Measurements from ENCODE around the gene SECTM1. TPM values are rescaled to one million over a fixed set of nuclear protein-coding genes. Genes with fewer than 3 reads are reported as not detected.

SECTM1 gene
- 18.4 and 25.6 TPM in 2 replicates for total RNA-seq

DNA sequence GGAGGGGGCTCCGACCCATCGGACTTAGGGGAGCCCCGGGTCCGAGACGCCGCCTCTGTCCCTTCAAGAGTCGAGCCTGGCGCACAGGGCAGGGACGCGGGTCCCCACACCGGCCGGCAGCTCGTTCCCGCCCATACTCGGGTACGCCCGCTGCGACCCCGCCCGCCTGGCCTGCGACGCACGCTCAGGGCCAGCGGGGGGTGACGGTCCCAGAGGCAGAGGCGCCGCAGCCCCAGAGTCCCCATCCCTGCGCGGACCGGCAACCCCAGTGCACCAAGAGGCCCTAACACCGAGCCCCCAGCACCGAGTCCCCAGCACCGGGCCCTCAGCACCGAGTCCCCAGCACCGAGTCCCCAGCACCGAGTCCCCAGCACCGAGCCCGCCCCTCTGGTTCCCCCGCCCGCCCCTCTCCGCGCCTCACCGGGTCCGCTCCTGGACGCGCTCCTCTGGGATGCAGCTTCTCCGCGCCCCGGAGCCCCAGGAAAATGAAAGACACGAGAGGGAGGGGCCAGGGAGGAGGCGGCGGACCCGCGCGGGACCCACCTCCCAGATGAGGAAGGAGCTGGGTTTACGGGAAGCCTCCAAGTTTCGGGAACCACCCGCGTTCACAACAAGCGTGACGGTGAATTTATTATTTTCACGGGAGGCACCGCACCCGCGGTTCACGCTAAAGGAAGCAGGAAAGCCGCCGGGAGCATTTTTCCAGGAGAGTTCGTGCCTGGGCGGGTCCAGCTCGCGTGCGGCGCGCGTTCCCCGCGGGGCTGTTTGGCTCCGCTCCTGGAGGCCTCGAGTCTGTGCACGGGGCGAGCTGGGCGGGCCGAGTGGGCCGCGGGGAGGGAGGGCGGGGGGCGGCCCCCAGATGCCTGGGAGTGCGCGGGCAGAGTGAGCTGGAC is at the start of gene SECTM1:
Gene SECTM1 (minus strand): TSS at position 488 of the 893 bp plus-strand sequence. CDS start 6,526 bp downstream, outside the sequence.

DNA sequence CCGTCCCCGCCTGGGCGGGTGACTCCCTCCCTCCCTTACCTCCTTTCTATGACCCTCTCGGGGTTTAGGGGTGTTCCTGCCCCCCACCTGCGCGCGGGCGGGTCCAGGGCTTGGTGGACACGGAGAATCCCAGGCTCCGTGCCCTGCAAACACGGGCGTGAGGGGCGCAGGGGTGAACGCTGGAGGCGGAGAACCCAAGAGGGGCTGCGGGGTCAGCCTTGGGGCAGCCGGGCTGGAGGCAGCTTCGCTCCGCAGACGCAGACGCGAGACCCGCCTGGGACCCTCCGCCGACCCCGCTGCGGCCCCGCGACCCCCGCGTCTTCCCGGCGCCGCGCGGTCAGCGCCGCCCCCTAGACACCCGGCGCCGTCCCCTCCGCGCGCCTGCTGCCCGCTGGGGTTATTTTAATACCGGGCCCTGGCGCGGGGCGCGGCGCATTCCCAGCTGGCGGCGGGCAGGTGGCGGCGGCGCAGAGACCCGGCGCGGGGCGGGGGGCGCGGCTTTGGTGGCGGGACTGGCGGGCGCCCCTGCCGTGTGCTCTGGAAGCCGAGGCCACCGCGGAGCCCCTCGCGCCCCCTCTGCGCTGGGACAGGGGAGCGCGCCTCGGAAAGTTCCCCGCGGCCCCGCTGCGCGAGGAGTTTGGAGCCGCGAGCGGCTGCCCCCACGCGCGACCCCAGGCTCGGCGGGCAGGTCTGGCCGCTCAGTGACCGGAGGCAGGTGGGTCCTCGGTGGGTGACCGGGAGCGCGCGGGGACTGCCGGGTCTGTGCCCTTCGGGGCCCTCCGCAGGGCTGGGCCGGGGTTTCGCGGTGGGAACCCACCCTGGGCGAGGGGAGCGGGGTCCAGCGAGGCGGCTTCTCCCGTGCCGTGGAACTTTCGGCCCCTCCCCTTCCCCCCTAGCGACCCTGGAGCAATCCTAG is 38.0 kb upstream of the SECTM1 start, which contains the start of gene UTS2R:
Gene UTS2R (plus strand): TSS at position 433 of the 916 bp plus-strand sequence. CDS start 2,560 bp downstream, outside the sequence.

DNA sequence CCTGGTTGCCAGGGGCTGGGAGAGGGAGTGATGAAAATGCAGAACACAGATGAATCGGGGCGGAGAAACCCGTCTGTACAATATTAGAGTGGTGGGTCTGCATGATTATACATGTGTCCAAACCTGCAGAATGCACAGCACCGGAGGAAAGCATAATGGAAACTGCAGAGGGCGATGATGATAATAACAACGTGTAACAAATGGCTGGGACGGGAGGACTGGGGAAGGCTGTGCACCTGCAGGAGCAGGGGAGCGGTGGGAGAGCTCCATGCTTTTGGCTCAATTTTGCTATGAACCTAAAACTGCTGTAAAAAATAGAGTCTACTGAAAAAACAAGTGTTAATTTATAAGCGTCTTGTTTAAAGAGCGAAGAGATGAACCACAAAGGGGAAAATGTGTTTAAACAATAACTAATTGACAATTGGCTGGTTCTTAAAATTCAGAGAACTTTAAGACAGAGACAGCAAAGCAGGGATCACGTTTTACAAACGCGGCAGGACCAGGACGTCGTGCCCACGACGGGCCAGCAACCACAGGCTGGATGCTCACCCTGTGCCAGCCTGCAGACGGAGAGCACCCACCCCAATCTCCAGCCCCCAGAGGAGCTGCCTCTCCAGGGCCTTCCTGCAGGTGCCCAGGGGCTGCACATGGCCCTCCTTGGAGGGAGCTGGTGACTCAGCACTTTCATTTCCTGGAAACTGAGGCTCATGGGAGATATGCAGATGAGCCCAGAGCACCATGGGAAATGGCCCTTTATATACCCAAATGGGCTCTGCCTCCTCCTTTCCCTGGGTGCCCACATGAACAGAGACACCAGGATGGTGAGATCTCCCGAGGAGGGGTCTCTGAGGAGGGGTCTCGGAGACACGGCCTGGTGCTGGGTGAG is 25.1 kb upstream of the SECTM1 start, which contains the start of gene TEX19:
Gene TEX19 (plus strand): TSS at position 783 of the 886 bp plus-strand sequence. CDS start 2,904 bp downstream, outside the sequence.

DNA sequence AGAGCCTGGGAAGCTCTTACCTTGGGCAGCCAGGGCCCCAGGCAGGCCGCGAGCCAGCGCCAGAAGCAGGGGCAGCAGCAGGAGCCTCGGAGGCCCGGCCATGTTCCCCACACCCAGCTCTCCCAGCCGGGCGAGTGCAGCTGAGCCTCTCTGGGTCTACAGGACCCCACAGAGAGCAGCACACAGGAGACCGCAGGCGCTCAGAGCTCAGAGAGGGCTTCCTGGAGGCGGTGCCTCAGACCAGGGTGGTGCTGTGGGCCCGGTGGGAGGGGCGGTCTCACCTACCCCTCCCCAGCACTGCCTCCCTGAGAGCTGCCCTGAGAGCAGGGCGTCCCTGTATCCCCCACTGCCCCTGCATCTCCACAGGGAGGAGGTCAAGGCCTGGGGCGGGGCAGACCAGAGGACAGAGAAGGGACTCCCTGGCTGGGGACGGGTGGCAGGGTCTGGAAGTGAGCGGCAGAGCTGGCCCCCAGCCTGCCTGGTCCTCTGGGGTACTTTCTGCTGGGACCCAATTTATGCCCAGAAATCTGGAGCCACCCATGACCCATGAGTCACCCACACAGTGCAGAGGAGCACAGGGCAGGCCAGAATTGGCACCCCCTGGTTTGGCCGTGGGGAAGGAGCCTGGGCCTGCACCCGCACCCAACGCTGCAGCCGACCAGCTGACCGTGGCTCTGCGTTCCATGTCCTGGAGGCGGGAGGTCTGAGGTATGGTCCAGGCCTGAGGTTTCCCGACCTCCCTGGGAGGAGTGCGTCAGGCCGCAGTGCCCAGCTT is 16.0 kb downstream of the SECTM1 start, which contains the start of gene CD7:
Gene CD7 (minus strand): TSS at position 215 of the 775 bp plus-strand sequence. CDS start 113 bp downstream, at position 102.

DNA sequence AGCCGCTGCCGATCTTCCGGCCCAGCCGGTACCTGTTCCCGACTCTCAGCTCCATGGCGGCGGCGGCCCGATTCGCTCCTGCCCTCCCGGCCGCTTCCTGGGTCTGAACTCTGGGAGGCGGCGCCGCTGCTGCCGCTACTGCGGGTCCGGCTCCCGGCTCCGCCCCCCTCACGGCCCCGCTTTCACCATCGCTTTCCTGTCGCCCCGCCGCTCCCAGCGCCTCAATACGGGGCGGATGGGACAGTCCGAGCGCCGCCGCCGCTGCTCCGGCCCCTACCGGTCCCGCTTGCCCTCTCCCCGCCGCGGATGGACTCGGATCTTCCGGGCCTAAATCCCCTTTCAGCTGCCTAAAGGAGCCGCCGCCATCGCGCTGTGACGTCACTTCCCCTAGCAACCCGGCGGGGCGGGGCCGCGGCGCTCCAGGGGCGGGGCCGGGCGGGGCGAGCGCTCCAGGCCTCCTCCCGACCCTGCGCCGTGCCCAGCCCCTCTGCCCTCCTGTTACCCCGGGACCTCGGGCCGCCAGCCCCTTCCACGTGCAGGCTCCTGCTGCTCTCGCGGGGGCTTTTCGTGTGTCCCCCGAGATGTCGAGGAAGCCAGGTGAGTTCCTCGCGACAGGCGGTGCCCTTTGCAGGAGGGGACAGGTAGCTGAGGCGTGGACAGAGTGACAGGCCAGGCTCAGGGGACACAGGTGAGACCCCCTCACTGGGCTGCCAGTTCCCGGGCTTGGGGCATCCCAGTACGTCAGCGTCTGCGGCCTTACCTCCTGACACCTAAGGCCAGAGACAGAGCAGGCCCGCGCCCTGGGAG is 60.0 kb downstream of the SECTM1 start, which contains the start of gene CSNK1D:
Gene CSNK1D (minus strand): TSS at position 374 of the 807 bp plus-strand sequence. CDS start 319 bp downstream, at position 55.

Other genes starting within 250 kb of the SECTM1 start
- gene FASN, start 235.5 kb downstream of the SECTM1 start, total RNA-seq = 80.9 and 170 TPM in 2 replicates
- 6.5 and 9.4 TPM in 2 replicates for gene CCDC57, start 120.9 kb downstream of the SECTM1 start, total RNA-seq
- 600 and 632 TPM in 2 replicates for gene SLC16A3, start 104.7 kb downstream of the SECTM1 start, total RNA-seq
- 28.7 and 31.3 TPM in 2 replicates for gene CSNK1D, start 60.1 kb downstream of the SECTM1 start, total RNA-seq
- gene CD7, start 16.2 kb downstream of the SECTM1 start, total RNA-seq = 0.49 TPM in 1 of 2 replicates, not detected in the other
- not detected in 2 replicates for gene TEX19, start 25.5 kb upstream of the SECTM1 start, total RNA-seq
- gene UTS2R, start 38.0 kb upstream of the SECTM1 start, total RNA-seq = not detected in 2 replicates
- 6.8 and 11.2 TPM in 2 replicates for gene HEXD, start 84.6 kb upstream of the SECTM1 start, total RNA-seq
- 39.2 and 40.1 TPM in 2 replicates for gene OGFOD3, start 84.8 kb upstream of the SECTM1 start, total RNA-seq
- gene CYBC1, start 117.0 kb upstream of the SECTM1 start, total RNA-seq = 58.2 and 59.4 TPM in 2 replicates
- 22.2 and 26.0 TPM in 2 replicates for gene NARF, start 125.0 kb upstream of the SECTM1 start, total RNA-seq
- 28.5 and 34.5 TPM in 2 replicates for gene FOXK2, start 186.0 kb upstream of the SECTM1 start, total RNA-seq

Data from cardiac atrium fibroblast (primary cell).